ENCODE results near the gene TNFRSF12A. TPM values are rescaled to one million over a fixed set of nuclear protein-coding genes. Genes with fewer than 3 reads are reported as not detected.

TNFRSF12A gene
- total and polyA plus RNA-seq, 2 of the 8 experiments (the other 6 are each of a cell fraction or from before 2014, with no cell fraction given) = 81.0 to 82.5 TPM

DNA sequence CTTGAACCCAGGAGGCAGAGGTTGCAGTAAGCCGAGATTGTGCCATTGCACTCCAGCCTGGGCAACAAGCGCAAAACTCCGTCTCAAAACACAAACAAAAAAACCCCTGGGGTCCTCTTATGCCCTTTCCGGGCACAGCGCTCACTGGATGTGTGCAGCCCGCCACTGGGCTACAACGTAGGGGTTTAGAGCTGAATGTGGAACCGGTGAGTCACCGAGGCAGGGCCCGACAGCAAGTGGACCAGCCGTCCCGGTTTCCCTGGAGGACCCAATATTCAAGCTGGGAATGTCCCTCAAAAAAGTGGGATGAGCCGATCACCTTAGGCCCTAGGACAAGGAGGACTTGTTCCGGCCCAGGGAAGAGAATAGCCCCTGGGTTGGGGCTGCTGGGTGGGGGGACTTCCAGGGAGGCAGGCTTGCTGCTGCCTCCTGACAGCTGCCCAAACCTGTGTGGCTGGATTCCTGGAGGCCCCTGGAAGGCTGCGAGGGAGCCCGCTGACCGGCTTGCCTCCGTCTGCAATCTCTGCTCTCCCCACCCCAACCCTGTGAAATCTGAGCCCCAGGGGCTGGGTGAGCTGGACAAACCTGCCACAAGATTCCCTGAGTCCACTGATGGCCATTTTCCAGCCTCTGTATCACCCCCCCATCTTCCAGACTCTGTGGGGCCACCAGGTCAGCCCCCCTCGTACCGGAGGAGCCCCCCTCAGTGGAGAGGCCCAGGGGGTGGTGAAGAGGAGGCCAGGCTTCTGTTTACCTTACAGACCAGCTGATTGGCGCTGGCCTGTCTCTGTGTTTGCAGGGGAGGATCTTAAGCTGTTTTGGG, 10.4 kb upstream of the TNFRSF12A start (continued):
- TF ChIP-seq GTF2F1 (IDR thresholded peaks at IDR 0.05; ENCODE audit: borderline replicate concordance, low read depth, low read length) (no peak), POU5F1 (IDR thresholded peaks at IDR 0.05; ENCODE audit: low read depth, low read length) (no peak), SIRT6 (IDR thresholded peaks at IDR 0.05; ENCODE audit: low read length) (no peak), CHD7 (IDR thresholded peaks at IDR 0.05; ENCODE audit: insufficient replicate concordance, low read length) (no peak), TAF1 (IDR thresholded peaks at IDR 0.05; ENCODE audit: low read depth, low read length) (peak; percentile 77), KDM4A (IDR thresholded peaks at IDR 0.05; ENCODE audit: low read depth, low read length, severe bottlenecking) (no peak), SAP30 (IDR thresholded peaks at IDR 0.05; ENCODE audit: insufficient read depth, insufficient replicate concordance, low read length) (no peak), HDAC2 (IDR thresholded peaks at IDR 0.05; ENCODE audit: borderline replicate concordance in 1 of 2, low read depth in 2 of 2, low read length in 2 of 2) (peak in 1 of 2 experiments; percentile 84; a peak in 1 of 4 replicates), KDM5A (IDR thresholded peaks at IDR 0.05; ENCODE audit: low read length) (no peak), JUN (IDR thresholded peaks at IDR 0.05; ENCODE audit: low read depth, low read length) (no peak)
